AG10803 (cell line): ENCODE results near the gene TAT.

Experiments used
- DNase-seq: peaks from one replicate; pipeline ENCODE4 v3.0.0; 2010; ENCODE audit warnings: low read depth
- H3K4me3 ChIP-seq: 2 replicates; pipeline ENCODE4 v1.5.1; 2011; ENCODE audit warnings: mild to moderate bottlenecking, low read length, control low read depth
- TF ChIP-seq, protein P1 (sequence below): conservative IDR thresholded peaks from 2 replicates; pipeline ENCODE4 v1.5.1; 2011; ENCODE audit warnings: mild to moderate bottlenecking, low read length, control low read depth, inconsistent platforms

TAT gene

DNA sequence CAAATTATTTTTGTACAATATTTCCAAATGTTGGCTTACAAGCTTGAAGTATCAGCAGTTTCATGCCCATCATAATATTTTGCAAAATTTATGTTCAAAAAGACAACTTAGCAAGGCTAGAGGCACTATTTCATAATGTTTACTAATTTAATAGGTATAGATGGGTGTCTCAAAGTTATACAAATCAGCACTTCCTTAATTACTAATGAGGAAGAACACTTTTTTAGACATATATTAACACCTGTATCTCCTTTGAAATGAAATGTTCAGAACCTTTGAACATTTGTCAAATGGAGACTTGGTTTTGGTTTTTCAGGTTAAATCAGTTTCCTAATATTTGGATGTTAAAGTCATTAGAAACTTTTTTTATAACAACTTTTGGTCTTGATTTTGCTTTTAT is 2.2 kb downstream of the TAT start:
- TF ChIP-seq, protein P1, sequence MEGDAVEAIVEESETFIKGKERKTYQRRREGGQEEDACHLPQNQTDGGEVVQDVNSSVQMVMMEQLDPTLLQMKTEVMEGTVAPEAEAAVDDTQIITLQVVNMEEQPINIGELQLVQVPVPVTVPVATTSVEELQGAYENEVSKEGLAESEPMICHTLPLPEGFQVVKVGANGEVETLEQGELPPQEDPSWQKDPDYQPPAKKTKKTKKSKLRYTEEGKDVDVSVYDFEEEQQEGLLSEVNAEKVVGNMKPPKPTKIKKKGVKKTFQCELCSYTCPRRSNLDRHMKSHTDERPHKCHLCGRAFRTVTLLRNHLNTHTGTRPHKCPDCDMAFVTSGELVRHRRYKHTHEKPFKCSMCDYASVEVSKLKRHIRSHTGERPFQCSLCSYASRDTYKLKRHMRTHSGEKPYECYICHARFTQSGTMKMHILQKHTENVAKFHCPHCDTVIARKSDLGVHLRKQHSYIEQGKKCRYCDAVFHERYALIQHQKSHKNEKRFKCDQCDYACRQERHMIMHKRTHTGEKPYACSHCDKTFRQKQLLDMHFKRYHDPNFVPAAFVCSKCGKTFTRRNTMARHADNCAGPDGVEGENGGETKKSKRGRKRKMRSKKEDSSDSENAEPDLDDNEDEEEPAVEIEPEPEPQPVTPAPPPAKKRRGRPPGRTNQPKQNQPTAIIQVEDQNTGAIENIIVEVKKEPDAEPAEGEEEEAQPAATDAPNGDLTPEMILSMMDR, result no peak
- DNase-seq, result no peak
- no peak overlapping the region for H3K4me3 ChIP-seq

DNA sequence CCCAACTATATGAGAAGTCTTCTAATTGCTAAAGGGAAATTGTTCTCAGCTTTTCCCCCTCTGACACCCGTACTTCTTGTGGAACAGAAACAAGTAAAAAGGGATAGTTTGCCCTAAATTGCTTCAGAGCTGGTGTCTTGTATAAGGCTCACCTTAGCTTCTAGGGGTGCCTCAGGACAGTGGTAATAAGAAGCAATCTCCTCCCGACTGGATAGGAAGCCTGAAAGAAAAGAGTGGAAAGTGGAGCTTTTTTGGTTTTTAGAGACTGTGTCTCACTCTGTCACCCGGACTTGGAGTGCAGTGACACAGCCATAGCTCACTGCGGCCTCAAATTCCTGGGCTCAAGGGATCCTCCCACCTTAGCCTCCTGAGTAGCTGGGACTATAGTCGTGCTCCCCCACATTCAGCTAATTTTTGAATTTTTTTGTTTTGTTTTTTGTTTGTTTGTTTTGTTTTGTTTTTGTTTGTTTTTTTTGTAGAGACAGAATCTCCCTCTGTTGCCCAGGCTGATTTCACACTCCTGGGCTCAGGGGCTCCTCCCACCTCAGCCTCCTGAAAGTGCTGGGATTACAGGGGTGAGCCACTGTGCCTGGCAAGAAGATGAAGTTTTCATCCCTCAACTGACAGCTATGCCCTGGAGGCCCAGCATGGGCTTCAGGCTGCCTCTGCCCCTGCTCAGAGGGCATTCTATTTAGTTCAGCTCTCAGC is 3.4 kb downstream of the TAT start:
- TF ChIP-seq, protein P1, result no peak
- DNase-seq, result no peak
- H3K4me3 ChIP-seq, result no peak overlapping the region

DNA sequence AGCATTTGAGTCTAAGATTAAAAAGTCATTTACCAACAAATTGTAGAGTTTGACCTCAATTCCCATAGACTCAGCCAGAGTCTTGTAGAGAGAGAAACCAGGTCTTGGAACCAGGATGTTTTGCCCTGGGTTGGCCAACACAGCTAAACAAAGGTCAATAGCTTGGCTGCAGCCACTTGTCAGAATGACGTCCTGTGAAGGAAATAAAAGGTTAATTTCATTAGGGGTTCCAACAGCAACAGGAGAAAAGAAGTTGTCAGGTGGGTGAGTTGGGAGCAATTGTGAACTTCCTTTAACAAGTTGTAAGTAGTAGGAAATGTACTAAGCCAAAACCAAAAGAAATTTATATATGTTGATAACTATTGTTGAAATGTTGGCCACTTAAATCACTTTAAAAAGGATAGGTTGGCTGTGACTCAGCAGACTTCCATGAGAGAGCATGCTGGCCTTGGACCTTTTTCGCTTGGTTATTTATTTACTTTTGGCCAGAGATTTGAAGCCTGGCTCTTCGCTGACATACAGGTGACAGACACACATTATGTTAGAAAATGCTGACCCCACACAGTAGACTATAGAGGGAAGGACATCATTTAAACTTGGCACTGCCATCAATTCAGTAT is 4.3 kb downstream of the TAT start:
- H3K4me3 ChIP-seq, result no peak overlapping the region
- DNase-seq, result no peak
- TF ChIP-seq, protein P1, result no peak

DNA sequence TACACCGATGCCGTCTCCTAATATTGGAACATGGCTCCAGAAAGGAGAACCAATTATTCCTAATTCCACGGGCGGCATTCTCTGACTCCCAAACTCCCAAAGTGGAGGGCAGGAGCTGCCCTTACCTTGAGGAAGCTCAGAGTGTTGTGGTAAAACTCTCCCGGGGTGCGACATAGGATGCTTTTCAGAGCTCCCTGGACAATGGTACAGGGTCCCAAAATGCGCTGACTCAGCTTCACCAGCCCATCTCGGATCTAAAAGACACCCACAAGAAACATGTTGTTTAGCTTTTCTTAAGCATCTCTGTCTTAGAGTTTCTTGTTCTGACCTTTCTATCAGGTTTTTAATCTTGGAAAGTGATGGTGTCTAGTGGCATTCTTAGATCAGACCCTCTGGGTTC is 6.7 kb downstream of the TAT start:
- TF ChIP-seq, protein P1, result no peak
- DNase-seq, result no peak
- no peak overlapping the region for H3K4me3 ChIP-seq

DNA sequence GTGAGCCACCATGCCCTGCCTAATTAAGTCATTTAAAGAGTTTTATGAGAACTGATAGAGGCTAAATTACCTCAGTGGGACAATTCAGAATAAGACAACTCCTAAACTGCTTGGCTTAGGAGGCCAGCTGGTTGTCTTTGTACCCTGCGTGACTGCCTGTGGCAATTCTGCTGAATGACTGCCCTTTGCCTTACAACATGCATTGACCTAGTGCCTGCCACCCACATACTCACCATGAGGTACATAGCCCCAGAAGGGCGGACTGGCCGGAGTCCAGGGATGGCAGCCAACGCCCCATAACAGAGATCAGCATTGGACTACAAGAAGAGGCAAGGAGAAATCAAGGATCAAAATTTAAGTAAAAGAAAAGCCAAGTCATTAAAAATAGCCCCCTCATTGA is 7.3 kb downstream of the TAT start:
- TF ChIP-seq, protein P1, result no peak
- H3K4me3 ChIP-seq, result no peak overlapping the region
- no peak for DNase-seq

DNA sequence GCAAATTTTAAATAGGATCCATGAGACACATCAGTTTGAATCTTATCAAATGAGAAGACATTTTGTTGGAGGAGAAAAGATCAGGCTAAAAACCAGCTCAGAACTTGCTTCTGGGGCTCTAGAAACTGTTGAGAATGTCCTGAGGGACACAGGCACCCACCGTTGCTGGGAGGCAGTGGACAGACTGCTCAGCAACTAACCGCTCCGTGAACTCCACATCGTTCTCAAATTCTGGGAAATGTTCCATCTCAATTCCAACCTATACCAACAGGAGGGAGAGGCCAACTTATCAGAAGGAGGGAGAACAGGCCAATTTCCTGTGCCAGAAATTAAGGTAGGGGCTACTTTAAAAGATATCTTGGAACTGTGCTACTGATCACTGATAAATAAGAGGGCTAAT is 8.3 kb downstream of the TAT start:
- TF ChIP-seq, protein P1, result no peak
- H3K4me3 ChIP-seq, result no peak overlapping the region

DNA sequence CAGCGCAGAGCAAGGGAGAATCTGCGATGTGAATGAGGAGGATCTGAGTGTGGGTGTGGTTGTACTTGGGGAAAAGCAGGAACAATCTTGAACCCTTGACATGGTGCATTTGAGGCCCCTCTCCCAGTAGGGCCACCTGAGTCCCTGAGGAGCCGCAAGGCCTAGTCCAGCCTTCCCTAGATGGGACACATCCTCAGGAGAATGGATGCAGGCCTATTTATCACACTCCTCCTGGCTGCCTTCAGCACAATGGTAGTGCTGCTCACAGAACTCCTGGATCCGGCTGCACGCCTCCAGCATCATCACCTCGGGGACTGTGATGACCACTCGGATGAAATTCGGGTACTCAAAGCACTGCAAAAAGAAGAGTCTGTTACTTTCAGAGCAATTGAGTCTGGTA is 9.0 kb downstream of the TAT start:
- TF ChIP-seq, protein P1, result no peak
- no peak for DNase-seq
- H3K4me3 ChIP-seq, result no peak overlapping the region

More for the DNA sequence above, 8.3 kb downstream of the TAT start:
- no peak for DNase-seq
